ENCODE data around the gene GTF3C1. TPM values are rescaled to one million over a fixed set of nuclear protein-coding genes. Genes with fewer than 3 reads are reported as not detected.

GTF3C1 gene
- total RNA-seq, 6 donors from 2014 or later: 58.3 to 138 (median 73.3) TPM

GRCh38 chr16:27489421-27489820, 60.3 kb downstream of the GTF3C1 start:
- ATAC-seq (ENCODE audit: low FRiP score in 2 of 2): no peak
- Histone ChIP-seq H3K4me1 (peaks cover 0 to 8% (median 1%) of the 10 kb centered on the region in 4 donors), H3K27ac (no peak overlapping the region), H3K36me3 (peaks cover 44 to 99% (median 83%) of the 10 kb centered on the region in 4 donors), H3K4me3 (no peak overlapping the region), H3K9me3 (no peaks in the 10 kb centered on the region), H3K27me3 (no peaks in the 10 kb centered on the region)
- TF ChIP-seq CTCF (IDR thresholded peaks at IDR 0.05): no peak
- no peak for TF ChIP-seq EP300 (IDR thresholded peaks at IDR 0.05)
- no peak for TF ChIP-seq POLR2AphosphoS5 (IDR thresholded peaks at IDR 0.05)
- TF ChIP-seq POLR2A (IDR thresholded peaks at IDR 0.05): no peak
- 93 to 96% methylated on average over 21 of the region's 21 CpGs for WGBS, 2 donors
- no peak for DNase-seq

DNA sequence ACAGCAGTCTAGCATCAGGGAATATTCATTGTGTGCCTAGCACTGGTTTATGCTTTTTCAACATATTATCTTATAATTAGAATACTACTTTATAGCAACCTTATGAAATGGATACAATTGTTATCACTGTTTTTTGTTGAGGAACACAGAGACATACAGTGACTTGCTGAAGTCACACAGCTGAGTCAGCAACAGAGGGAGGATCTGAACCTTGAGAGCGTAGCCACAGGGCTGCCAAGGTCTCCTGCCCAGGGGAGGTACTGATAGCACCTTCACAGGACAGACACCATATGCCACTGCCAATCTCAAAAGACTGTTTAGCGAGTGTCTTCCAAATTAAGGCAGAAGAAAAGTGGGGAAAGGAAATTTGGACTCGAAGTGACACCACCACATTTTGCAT, 63.0 kb downstream of the GTF3C1 start:
- Histone ChIP-seq H3K27me3 (no peaks in the 10 kb centered on the region), H3K36me3 (peaks cover 66 to 100% (median 92%) of the 10 kb centered on the region in 4 donors), H3K4me3 (no peak overlapping the region), H3K9me3 (no peaks in the 10 kb centered on the region), H3K4me1 (peaks cover 0 to 3% (median 0%) of the 10 kb centered on the region in 4 donors), H3K27ac (no peak overlapping the region)
- TF ChIP-seq CTCF (IDR thresholded peaks at IDR 0.05) (no peak), EP300 (IDR thresholded peaks at IDR 0.05) (no peak), POLR2A (IDR thresholded peaks at IDR 0.05) (no peak), POLR2AphosphoS5 (IDR thresholded peaks at IDR 0.05) (no peak)
- ATAC-seq (ENCODE audit: low FRiP score in 2 of 2) (no peak), DNase-seq (no peak)
- WGBS, 2 donors: 80 to 94% methylated on average over 3 of the region's 3 CpGs

DNA sequence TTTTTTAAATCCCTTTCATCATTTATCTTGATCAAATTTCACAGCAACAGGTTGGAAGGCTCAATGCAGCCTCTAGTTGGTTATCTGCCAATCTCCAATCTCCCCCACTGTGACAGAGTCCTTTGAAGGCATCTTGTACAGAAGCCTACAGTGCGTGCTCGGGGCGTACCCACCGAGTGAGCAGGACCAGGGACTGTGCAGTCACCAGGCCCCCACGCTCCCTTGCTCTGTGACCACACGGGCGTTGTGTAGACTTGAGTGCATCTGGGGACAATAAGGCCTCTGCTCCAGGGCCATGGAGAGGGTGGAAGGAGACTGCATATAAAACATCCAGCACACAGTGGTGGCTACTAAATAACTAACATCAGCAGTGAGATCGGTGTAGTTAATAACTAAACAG, 63.4 kb downstream of the GTF3C1 start:
- TF ChIP-seq POLR2AphosphoS5 (IDR thresholded peaks at IDR 0.05) (no peak), EP300 (IDR thresholded peaks at IDR 0.05) (no peak), POLR2A (IDR thresholded peaks at IDR 0.05) (no peak), CTCF (IDR thresholded peaks at IDR 0.05) (no peak)
- Histone ChIP-seq H3K27ac (no peak overlapping the region), H3K27me3 (no peaks in the 10 kb centered on the region), H3K36me3 (peaks cover 68 to 100% (median 93%) of the 10 kb centered on the region in 4 donors), H3K4me1 (no peaks in the 10 kb centered on the region), H3K4me3 (no peak overlapping the region), H3K9me3 (no peaks in the 10 kb centered on the region)
- ATAC-seq (ENCODE audit: low FRiP score in 2 of 2): no peak
- DNase-seq: no peak
- WGBS, 2 donors: 89 to 93% methylated on average over 8 of the region's 8 CpGs

DNA sequence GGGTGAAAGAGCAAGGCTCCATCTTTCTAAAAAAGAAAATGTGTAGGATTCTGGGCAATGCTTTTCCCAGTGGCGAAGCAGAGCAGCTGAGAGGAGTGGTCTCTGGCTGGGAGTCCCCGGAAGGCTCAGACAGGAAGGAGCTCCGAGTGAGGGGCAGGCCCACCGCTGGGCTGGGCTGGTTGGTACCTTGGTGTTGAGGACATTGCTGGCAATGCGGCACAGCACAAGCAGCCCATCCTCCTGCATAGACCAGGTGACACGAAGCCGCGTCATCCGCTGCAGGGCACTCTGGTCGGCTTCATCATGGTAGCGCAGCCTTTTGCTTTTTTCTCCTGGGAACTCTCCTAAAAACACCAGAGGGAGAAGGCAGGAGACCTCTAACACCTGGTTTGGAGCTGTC, 63.9 kb downstream of the GTF3C1 start:
- WGBS, 2 donors: 96% methylated on average over 11 of the region's 11 CpGs
- DNase-seq: no peak
- H3K4me3 ChIP-seq: no peak overlapping the region
- H3K9me3 ChIP-seq: no peaks in the 10 kb centered on the region
- no peak for ATAC-seq (ENCODE audit: low FRiP score in 2 of 2)
- TF ChIP-seq POLR2AphosphoS5 (IDR thresholded peaks at IDR 0.05): no peak
- no peak for TF ChIP-seq EP300 (IDR thresholded peaks at IDR 0.05)
- no peak overlapping the region for H3K27ac ChIP-seq
- H3K4me1 ChIP-seq: no peaks in the 10 kb centered on the region
- H3K36me3 ChIP-seq: peaks cover 63 to 100% (median 94%) of the 10 kb centered on the region in 4 donors
- no peaks in the 10 kb centered on the region for H3K27me3 ChIP-seq

DNA sequence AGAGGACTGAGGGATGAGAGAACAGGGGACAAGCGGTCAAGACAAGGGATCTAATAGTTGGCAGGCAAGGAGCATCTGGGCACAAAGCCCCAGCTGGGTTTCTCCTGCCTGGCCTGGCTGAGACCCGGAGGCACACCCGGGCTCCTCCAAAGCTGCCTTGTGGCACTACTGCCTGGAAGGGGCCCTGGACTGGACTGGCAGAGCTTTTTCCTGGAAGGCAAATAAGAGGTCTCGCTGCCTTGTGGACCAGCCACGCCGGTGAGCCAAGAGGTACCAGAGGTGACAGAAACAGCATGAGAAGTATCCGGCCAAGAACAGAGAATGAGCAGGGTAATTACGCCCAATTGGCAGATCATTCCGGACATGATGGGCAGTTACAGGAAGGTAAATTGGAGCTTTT, 64.6 kb downstream of the GTF3C1 start:
- Histone ChIP-seq H3K4me3 (no peak overlapping the region), H3K27ac (no peak overlapping the region), H3K9me3 (no peaks in the 10 kb centered on the region), H3K4me1 (no peaks in the 10 kb centered on the region), H3K27me3 (no peaks in the 10 kb centered on the region), H3K36me3 (peaks cover 62 to 100% (median 98%) of the 10 kb centered on the region in 4 donors)
- DNase-seq: no peak
- 89 to 99% methylated on average over 8 to 9 of the region's 9 CpGs for WGBS, 2 donors
- no peak for ATAC-seq (ENCODE audit: low FRiP score in 2 of 2)
- TF ChIP-seq EP300 (IDR thresholded peaks at IDR 0.05) (no peak), POLR2AphosphoS5 (IDR thresholded peaks at IDR 0.05) (no peak), CTCF (IDR thresholded peaks at IDR 0.05) (no peak), POLR2A (IDR thresholded peaks at IDR 0.05) (no peak)
